Endothelial cell of umbilical vein (primary cell): ENCODE results near the gene TM4SF20. TPM values are rescaled to one million over a fixed set of nuclear protein-coding genes. Genes with fewer than 3 reads are reported as not detected.

Experiments
- BruUV-seq: library from RNA; stranded (reverse); fragments of 400-500 nt; replicated peaks from 2 replicates; lab custom pipeline; 2021; lab: Mats Ljungman, UMichigan
- CTCF ChIA-PET: fragments of 300-600, 350-600 bp; sonication (Branson Sonifier 250); formaldehyde crosslinking; loops from one replicate; lab custom pipeline; 2021; ENCODE audit warnings: antibody characterized with exemption, inconsistent platforms; lab: Charles Lee
- POLR2A ChIA-PET: fragments of 300-600, 350-600 bp; sonication (Branson Sonifier 250); formaldehyde crosslinking; loops from one replicate; lab custom pipeline; 2021; ENCODE audit warnings: antibody characterized with exemption, inconsistent platforms; lab: Charles Lee
- DNase-seq: peaks from one replicate; pipeline ENCODE4 v3.0.0-alpha.2; 2011; ENCODE audit warnings: low read depth, low spot score
- FAIRE-seq: peaks from 2 replicates; lab custom pipeline; 2011; peaks lifted over from hg19 to GRCh38; lab: Jason Lieb, UNC
- H2AFZ ChIP-seq: 2 replicates; pipeline ENCODE4 v1.6.0; 2012; ENCODE audit warnings: low read depth, low read length, control low read depth, inconsistent platforms
- H3K27ac ChIP-seq: 2 replicates; pipeline ENCODE4 v1.5.1; 2011; ENCODE audit warnings: low read depth, mild to moderate bottlenecking, control low read depth, low read length, moderate library complexity; ENCODE audit not compliant: insufficient read depth
- H3K27me3 ChIP-seq, 2 experiments: 2 replicates each; pipeline versions ENCODE4 v1.6.0 to v1.6.1; 2011; ENCODE audit warnings: low read length in 2 of 2, mixed read lengths in 1 of 2; ENCODE audit not compliant: control insufficient read depth in 2 of 2, insufficient read depth in 2 of 2
- H3K36me3 ChIP-seq, 2 experiments: 2 replicates in 1 of 2; 3 replicates in 1 of 2; pipeline ENCODE4 v1.5.1; 2011; ENCODE audit warnings: low read length in 2 of 2, mild to moderate bottlenecking in 1 of 2, moderate library complexity in 1 of 2; ENCODE audit not compliant: control insufficient read depth in 2 of 2, insufficient read depth in 2 of 2; ENCODE audit errors: extremely low read depth in 1 of 2
- H3K4me1 ChIP-seq: 3 replicates; pipeline ENCODE4 v1.5.1; 2011; ENCODE audit warnings: mild to moderate bottlenecking, low read length; ENCODE audit not compliant: control insufficient read depth, insufficient read depth; ENCODE audit errors: extremely low read depth
- H3K4me2 ChIP-seq: 2 replicates; pipeline ENCODE4 v1.6.1; 2011; ENCODE audit warnings: low read length, control low read depth, mixed read lengths; ENCODE audit not compliant: insufficient read depth
- H3K4me3 ChIP-seq, 3 experiments: fragments of 200-600 bp in 1 of 3; sonication (generic), shearing (Covaris generic) in 1 of 3; replicated peaks in 1 of 3; 2 replicates each; pipeline ENCODE4 v1.5.1; 2011 to 2016; ENCODE audit warnings: control low read depth in 3 of 3, low read length in 3 of 3, mild to moderate bottlenecking in 2 of 3, inconsistent platforms in 1 of 3, low read depth in 1 of 3, moderate library complexity in 1 of 3; ENCODE audit not compliant: insufficient read depth in 1 of 3
- H3K79me2 ChIP-seq: 2 replicates; pipeline ENCODE4 v1.6.0; 2012; ENCODE audit warnings: low read length, inconsistent platforms; ENCODE audit not compliant: control insufficient read depth, insufficient read depth
- H3K9ac ChIP-seq: replicated peaks from 2 replicates; pipeline ENCODE3; 2011; ENCODE audit warnings: low read length, control low read depth; ENCODE audit not compliant: insufficient read depth; ENCODE audit errors: extremely low read depth
- H3K9me1 ChIP-seq: replicated peaks from 3 replicates; pipeline ENCODE4 v1.6.0; 2011; ENCODE audit warnings: mild to moderate bottlenecking, low read length; ENCODE audit not compliant: control insufficient read depth, insufficient read depth; ENCODE audit errors: extremely low read depth
- H3K9me3 ChIP-seq: replicated peaks from 2 replicates; pipeline ENCODE4 v1.5.1; 2012; ENCODE audit warnings: low read length, inconsistent platforms; ENCODE audit not compliant: control insufficient read depth, insufficient read depth
- H4K20me1 ChIP-seq: replicated peaks from 2 replicates; pipeline ENCODE3; 2011; ENCODE audit warnings: mild to moderate bottlenecking, low read length; ENCODE audit not compliant: control insufficient read depth, insufficient read depth; ENCODE audit errors: extremely low read depth
- CTCF ChIP-seq, 2 donors: IDR thresholded peaks; 1 replicate in 1 of 2; 2 replicates in 1 of 2; pipeline ENCODE4 v1.5.1; 2011; ENCODE audit warnings: low read length in 2 of 2, mild to moderate bottlenecking in 2 of 2, moderate library complexity in 2 of 2, control low read depth in 1 of 2, inconsistent platforms in 1 of 2, low read depth in 1 of 2; ENCODE audit not compliant: insufficient read depth in 1 of 2; ENCODE audit errors: extremely low read depth in 1 of 2
- EZH2 ChIP-seq: IDR thresholded peaks from 2 replicates; pipeline ENCODE4 v1.6.1; 2012; ENCODE audit warnings: borderline replicate concordance, low read depth, mild to moderate bottlenecking, moderate library complexity, low read length, inconsistent platforms; ENCODE audit not compliant: severe bottlenecking
- FOS ChIP-seq: IDR thresholded peaks from 2 replicates; pipeline ENCODE4 v1.6.1; 2011; ENCODE audit warnings: mild to moderate bottlenecking, low read length, moderate library complexity, borderline replicate concordance; ENCODE audit not compliant: insufficient read depth
- GATA2 ChIP-seq: IDR thresholded peaks from 2 replicates; pipeline ENCODE4 v1.7.0; 2011; ENCODE audit warnings: low read depth, mild to moderate bottlenecking, moderate library complexity, mixed read lengths, low read length; ENCODE audit not compliant: insufficient read length, insufficient read depth
- JUN ChIP-seq: IDR thresholded peaks from 2 replicates; pipeline ENCODE4 v1.6.1; 2011; ENCODE audit warnings: borderline replicate concordance, low read depth; ENCODE audit not compliant: insufficient read length, insufficient read depth
- MAX ChIP-seq: IDR thresholded peaks from 2 replicates; pipeline ENCODE4 v1.6.1; 2011; ENCODE audit not compliant: insufficient read depth, insufficient read length
- MYC ChIP-seq: IDR thresholded peaks from one replicate; pipeline ENCODE4 v1.6.1; 2011; ENCODE audit warnings: mild to moderate bottlenecking, low read depth, low read length
- POLR2A ChIP-seq: IDR thresholded peaks from 2 replicates; pipeline ENCODE4 v1.6.1; 2012; ENCODE audit warnings: low read depth, mild to moderate bottlenecking, control low read depth, low read length
- POLR2AphosphoS5 ChIP-seq: IDR thresholded peaks from 2 replicates; pipeline ENCODE4 v1.6.1; 2012; ENCODE audit warnings: low read depth, mild to moderate bottlenecking, control low read depth, low read length, moderate library complexity; ENCODE audit not compliant: insufficient read depth
- dilution Hi-C: fragments of 300-500 bp; cut with MboI; formaldehyde crosslinking; loops from one replicate; pipeline ENCODE4 v1.15.0; 2019; ENCODE audit warnings: low sequenced_read_pairs; ENCODE audit not compliant: extremely low pct_ligation_motif_present
- intact Hi-C: fragments of 100-400 bp; cut with micrococcal nuclease; formaldehyde crosslinking; loops from one replicate; pipeline ENCODE4 v1.10.0; 2022
- polyA plus RNA-seq, 4 experiments: library from polyadenylated mRNA; depleted of rRNA in 3 of 4; stranded (reverse) in 3 of 4; unstranded in 1 of 4; fragments of >200 nt; gene quantifications; 2 replicates each; pipeline versions ENCODE4 v1.2.1 to v1.2.3, GENCODE V29; 2011 to 2012; ENCODE audit warnings: missing spikeins in 1 of 4
- total RNA-seq: library from RNA; stranded (reverse); gene quantifications from 2 replicates; pipeline ENCODE4 v1.2.3, GENCODE V29; 2021

TM4SF20 gene
- total and polyA plus RNA-seq, 2 donors (not counting 3 experiments of a cell fraction or from before 2014, with no cell fraction given), result not detected

GRCh38 chr2:227363756-227364155 lies 15.3 kb downstream of the TM4SF20 start:
- H3K79me2 ChIP-seq, result no peaks in the 10 kb centered on the region
- CTCF ChIA-PET, result no interaction called here
- no peak overlapping the region for H3K4me3 ChIP-seq
- H3K36me3 ChIP-seq, result no peaks in the 10 kb centered on the region
- no peaks in the 10 kb centered on the region for H3K9me1 ChIP-seq
- no peaks in the 10 kb centered on the region for H4K20me1 ChIP-seq
- intact Hi-C loops (no loop called here), dilution Hi-C loops (no loop called here)
- FAIRE-seq, result no peak
- no peaks in the 10 kb centered on the region for H3K27me3 ChIP-seq
- H3K4me2 ChIP-seq, result no peak overlapping the region
- no peaks in the 10 kb centered on the region for H3K4me1 ChIP-seq
- POLR2A ChIA-PET, result no interaction called here
- no TSS peak for BruUV-seq
- H3K27ac ChIP-seq, result no peak overlapping the region
- no peaks in the 10 kb centered on the region for H3K9me3 ChIP-seq
- TF ChIP-seq CTCF (IDR thresholded peaks at IDR 0.05; ENCODE audit: extremely low read depth in 1 of 2, insufficient read depth in 1 of 2, low read depth in 1 of 2, low read length in 2 of 2), result no peak
- TF ChIP-seq POLR2A, result no peak
- TF ChIP-seq FOS, result no peak
- no peak for TF ChIP-seq POLR2AphosphoS5
- no peak for TF ChIP-seq EZH2
- no peak for TF ChIP-seq MYC
- TF ChIP-seq GATA2, result no peak
- no peak for TF ChIP-seq MAX
- TF ChIP-seq JUN, result no peak
- H3K9ac ChIP-seq, result no peak overlapping the region
- DNase-seq, result no peak
- H2AFZ ChIP-seq, result no peak overlapping the region
